CD8-positive, alpha-beta memory T cell (primary cell): ENCODE results near the gene MYH4. TPM values are rescaled to one million over a fixed set of nuclear protein-coding genes. Genes with fewer than 3 reads are reported as not detected.

ENCODE experiments used
- CTCF ChIA-PET: fragments of 350-600 bp; sonication (Branson Sonifier 250); formaldehyde crosslinking; loops from one replicate; lab custom pipeline; 2021; ENCODE audit warnings: antibody characterized with exemption; lab: Charles Lee
- POLR2A ChIA-PET: fragments of 350-600 bp; sonication (Branson Sonifier 250); formaldehyde crosslinking; loops from one replicate; lab custom pipeline; 2021; ENCODE audit warnings: antibody characterized with exemption; lab: Charles Lee
- DNase-seq, 5 donors: peaks; one replicate each; pipeline versions ENCODE4 v3.0.0 to v3.0.0-alpha.2; 2020 to 2022; ENCODE audit warnings: mixed read lengths in 1 of 5
- H3K27ac ChIP-seq: one replicate; pipeline ENCODE4 v1.7.0; 2013; ENCODE audit warnings: low read depth, mild to moderate bottlenecking, low read length, moderate library complexity
- H3K27me3 ChIP-seq: 2 replicates; pipeline ENCODE4 v1.7.0; 2013; ENCODE audit warnings: low read length, mild to moderate bottlenecking; ENCODE audit not compliant: insufficient read depth, poor library complexity, severe bottlenecking
- H3K36me3 ChIP-seq: 2 replicates; pipeline ENCODE4 v1.7.0; 2013; ENCODE audit warnings: mild to moderate bottlenecking, low read length, moderate library complexity; ENCODE audit not compliant: insufficient read depth
- H3K4me1 ChIP-seq: 2 replicates; pipeline ENCODE4 v1.7.0; 2013; ENCODE audit warnings: mild to moderate bottlenecking, low read length, moderate library complexity; ENCODE audit not compliant: insufficient read depth
- H3K4me3 ChIP-seq: 2 replicates; pipeline ENCODE4 v1.7.0; 2013; ENCODE audit warnings: mild to moderate bottlenecking, low read length
- H3K9me3 ChIP-seq: 2 replicates; pipeline ENCODE4 v1.7.0; 2013; ENCODE audit warnings: mild to moderate bottlenecking, low read length
- H3K27ac Mint-ChIP-seq, 8 donors: one replicate each; pipeline ENCODE4 v1.8.0; 2020 to 2021; ENCODE audit warnings: mixed read lengths in 8 of 8, mild to moderate bottlenecking in 6 of 8, inconsistent platforms in 3 of 8, moderate library complexity in 3 of 8
- H3K27me3 Mint-ChIP-seq, 2 donors: one replicate each; pipeline ENCODE4 v1.8.0; 2020 to 2021; ENCODE audit warnings: mixed read lengths in 2 of 2, mild to moderate bottlenecking in 1 of 2, moderate library complexity in 1 of 2
- H3K36me3 Mint-ChIP-seq, 3 donors: one replicate each; pipeline ENCODE4 v1.8.0; 2020 to 2021; ENCODE audit warnings: mixed read lengths in 3 of 3, inconsistent platforms in 1 of 3, mild to moderate bottlenecking in 1 of 3
- H3K4me1 Mint-ChIP-seq, 3 donors: one replicate each; pipeline ENCODE4 v1.8.0; 2020 to 2021; ENCODE audit warnings: mixed read lengths in 3 of 3, inconsistent platforms in 1 of 3, mild to moderate bottlenecking in 1 of 3
- H3K4me3 Mint-ChIP-seq, 7 donors: one replicate each; pipeline ENCODE4 v1.8.0; 2020 to 2021; ENCODE audit warnings: mixed read lengths in 7 of 7, mild to moderate bottlenecking in 6 of 7, moderate library complexity in 4 of 7, inconsistent platforms in 2 of 7
- H3K9me3 Mint-ChIP-seq, 5 donors: one replicate each; pipeline ENCODE4 v1.8.0; 2020 to 2022; ENCODE audit warnings: mixed read lengths in 5 of 5, mild to moderate bottlenecking in 3 of 5, moderate library complexity in 2 of 5, inconsistent platforms in 1 of 5
- polyA plus RNA-seq: library from polyadenylated mRNA; unstranded; fragments of 300-500 nt; fragmentation: Illumina TruSeq; gene quantifications from one replicate; pipeline ENCODE4 v1.2.3, GENCODE V29; 2021
- total RNA-seq, 2 experiments: library from RNA; stranded (reverse); gene quantifications; one replicate each; pipeline ENCODE4 v1.2.3, GENCODE V29; 2021

Gene MYH4
- total and polyA plus RNA-seq, 3 experiments from 2014 or later, result not detected

DNA sequence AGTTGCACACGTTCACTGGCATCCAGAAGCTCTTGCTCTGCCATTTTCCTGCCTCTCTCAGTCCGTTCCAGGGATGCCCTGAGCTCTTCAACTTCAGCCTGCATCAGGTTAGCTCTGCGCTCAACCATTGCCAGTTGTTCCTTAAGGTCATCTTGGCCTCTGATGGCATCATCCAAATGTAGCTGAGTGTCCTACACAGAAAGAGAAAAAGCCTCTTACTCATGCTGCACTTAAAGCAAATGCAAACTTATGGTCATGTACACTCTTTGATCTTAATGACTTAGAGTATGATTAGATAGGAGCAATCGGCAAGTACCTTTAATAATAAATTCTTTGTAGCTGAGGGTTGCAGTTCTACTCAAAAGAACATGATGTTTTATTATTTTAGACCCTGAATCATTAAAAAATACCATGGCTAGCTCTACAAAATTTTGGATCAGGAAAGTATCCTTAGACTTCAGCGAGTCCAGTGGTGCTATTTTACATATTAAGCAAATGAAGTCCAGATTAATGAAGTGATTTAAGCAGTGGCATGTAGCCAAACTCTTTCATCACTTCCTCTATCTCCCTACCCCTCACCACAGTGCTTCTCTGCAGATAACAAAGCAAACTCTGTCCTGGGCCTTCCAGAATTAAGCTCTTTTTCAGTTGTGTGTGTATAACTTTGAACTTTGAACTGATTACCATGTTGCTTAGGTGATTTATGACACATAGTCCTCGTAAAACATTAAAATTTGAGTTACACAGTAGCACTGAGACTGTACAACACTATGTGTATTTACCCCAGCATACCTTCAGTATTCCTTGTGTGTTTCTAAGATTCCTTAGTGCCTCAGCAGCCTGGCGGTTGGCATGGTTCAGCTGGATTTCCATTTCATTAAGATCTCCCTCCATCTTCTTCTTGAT lies 22.1 kb downstream of the MYH4 start:
- no peaks in the 10 kb centered on the region for H3K4me1 Mint-ChIP-seq
- no peaks in the 10 kb centered on the region for H3K27me3 ChIP-seq
- H3K4me3 Mint-ChIP-seq, result no peak overlapping the region
- CTCF ChIA-PET, result no interaction called here
- H3K27ac ChIP-seq, result no peak overlapping the region
- no peaks in the 10 kb centered on the region for H3K36me3 Mint-ChIP-seq
- no peaks in the 10 kb centered on the region for H3K36me3 ChIP-seq
- no peaks in the 10 kb centered on the region for H3K9me3 ChIP-seq
- no peak overlapping the region for H3K4me3 ChIP-seq
- H3K27me3 Mint-ChIP-seq, result peaks cover 1 to 25% of the 10 kb centered on the region in 2 donors
- H3K27ac Mint-ChIP-seq, result no peak overlapping the region
- no peaks in the 10 kb centered on the region for H3K4me1 ChIP-seq
- no peak for DNase-seq
- POLR2A ChIA-PET, result no interaction called here
- H3K9me3 Mint-ChIP-seq, result peaks cover 0 to 3% (median 0%) of the 10 kb centered on the region in 5 donors

DNA sequence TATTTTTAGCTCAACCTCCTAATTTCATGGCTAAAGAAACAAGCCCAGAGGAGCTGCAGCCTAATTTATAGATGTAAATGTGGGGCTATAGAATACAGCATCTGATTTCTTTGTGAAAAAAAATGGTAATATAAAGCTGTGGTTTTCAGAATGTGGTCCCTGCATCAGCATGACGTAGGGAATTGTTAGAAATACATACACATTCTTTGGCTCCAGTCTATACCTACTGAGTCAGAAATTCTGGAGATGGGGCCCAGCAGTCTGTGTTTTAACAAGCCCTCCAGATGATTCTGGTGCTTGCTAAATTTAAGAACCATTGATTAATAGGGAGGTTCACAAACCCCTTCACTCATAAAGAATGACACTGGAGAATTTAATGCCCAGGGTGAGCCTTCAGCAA lies 29.5 kb downstream of the MYH4 start:
- ChIA-PET POLR2A (no interaction called here), CTCF (no interaction called here)
- no peaks in the 10 kb centered on the region for H3K4me1 ChIP-seq
- Mint-ChIP-seq H3K4me1 (no peaks in the 10 kb centered on the region), H3K4me3 (no peak overlapping the region), H3K36me3 (no peaks in the 10 kb centered on the region), H3K27ac (no peak overlapping the region), H3K9me3 (peaks cover 0 to 3% (median 0%) of the 10 kb centered on the region in 5 donors), H3K27me3 (peaks cover 21 to 55% of the 10 kb centered on the region in 2 donors)
- no peak for DNase-seq
- H3K36me3 ChIP-seq, result no peaks in the 10 kb centered on the region
- H3K9me3 ChIP-seq, result no peaks in the 10 kb centered on the region
- no peaks in the 10 kb centered on the region for H3K27me3 ChIP-seq
- H3K27ac ChIP-seq, result no peak overlapping the region
- no peak overlapping the region for H3K4me3 ChIP-seq

DNA sequence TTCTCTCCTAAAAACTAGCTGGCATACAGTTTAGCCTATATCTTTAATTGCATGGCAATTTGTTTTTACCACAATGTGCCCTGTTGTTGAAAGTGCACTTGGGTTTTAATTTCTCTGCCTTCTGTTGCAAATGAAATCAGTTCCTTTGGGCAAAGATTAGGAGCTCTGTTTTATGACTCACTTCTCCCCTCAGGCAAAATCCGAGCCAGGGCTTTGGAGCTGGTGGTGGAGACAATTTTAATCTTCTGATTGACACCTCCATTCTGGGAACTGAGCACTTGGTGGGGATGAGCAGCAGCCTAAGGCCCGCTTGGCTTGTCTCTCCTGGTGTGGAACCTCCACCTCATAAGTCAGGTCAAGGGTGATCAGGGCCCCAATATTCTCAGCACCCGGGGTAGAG lies 34.3 kb downstream of the MYH4 start:
- H3K4me3 ChIP-seq, result no peak overlapping the region
- H3K9me3 ChIP-seq, result no peaks in the 10 kb centered on the region
- DNase-seq, result no peak
- no peaks in the 10 kb centered on the region for H3K4me1 Mint-ChIP-seq
- no peak overlapping the region for H3K4me3 Mint-ChIP-seq
- no peaks in the 10 kb centered on the region for H3K27me3 ChIP-seq
- H3K27me3 Mint-ChIP-seq, result peaks cover 20 to 42% of the 10 kb centered on the region in 2 donors
- no peak overlapping the region for H3K27ac ChIP-seq
- H3K36me3 ChIP-seq, result no peaks in the 10 kb centered on the region
- H3K27ac Mint-ChIP-seq, result no peak overlapping the region
- H3K4me1 ChIP-seq, result no peaks in the 10 kb centered on the region
- H3K36me3 Mint-ChIP-seq, result no peaks in the 10 kb centered on the region
- peaks cover 11 to 22% (median 13%) of the 10 kb centered on the region in 5 donors for H3K9me3 Mint-ChIP-seq
- POLR2A ChIA-PET, result no interaction called here
- CTCF ChIA-PET, result interaction anchor here (1.4 kb wide), 1 partner anchor 11 kb away, joined by 4 read pairs; no protein-coding TSS in a partner anchor

DNA sequence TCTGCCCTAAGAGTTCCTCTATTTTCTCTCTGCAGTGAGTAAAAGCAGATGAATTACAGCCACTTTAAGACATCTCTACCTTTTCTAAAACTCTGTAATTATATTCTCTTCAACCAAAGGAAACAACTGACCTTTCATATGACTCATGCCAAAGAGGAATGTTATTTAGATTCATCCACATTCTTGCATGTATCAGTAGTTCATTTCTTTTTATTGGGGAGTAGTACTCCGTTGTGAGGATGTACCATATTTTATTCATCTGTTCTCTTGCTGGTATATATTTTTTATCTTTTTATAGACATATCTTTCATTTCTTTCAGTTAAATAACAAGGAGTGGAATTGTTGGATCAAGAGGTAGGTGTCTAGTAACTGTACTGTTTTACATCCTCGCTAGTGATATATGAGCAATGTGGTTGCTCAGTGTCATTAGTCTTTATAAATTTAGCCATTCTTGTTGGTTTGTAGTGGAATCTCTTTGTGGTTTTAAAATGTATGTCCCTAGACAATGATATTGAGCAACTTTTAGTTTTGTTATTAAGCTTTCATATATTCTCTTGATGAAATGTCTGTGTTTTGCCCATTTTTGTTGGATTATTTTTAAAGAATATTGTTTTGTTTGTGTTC lies 39.8 kb downstream of the MYH4 start:
- Mint-ChIP-seq H3K4me1 (no peaks in the 10 kb centered on the region), H3K27me3 (peaks cover 0 to 26% of the 10 kb centered on the region in 2 donors), H3K36me3 (no peaks in the 10 kb centered on the region), H3K9me3 (peaks cover 9 to 23% (median 13%) of the 10 kb centered on the region in 5 donors), H3K27ac (no peak overlapping the region), H3K4me3 (no peak overlapping the region)
- Histone ChIP-seq H3K27ac (no peak overlapping the region), H3K27me3 (no peaks in the 10 kb centered on the region), H3K36me3 (no peaks in the 10 kb centered on the region), H3K9me3 (no peaks in the 10 kb centered on the region), H3K4me1 (no peaks in the 10 kb centered on the region), H3K4me3 (no peak overlapping the region)
- POLR2A ChIA-PET, result no interaction called here
- CTCF ChIA-PET, result no interaction called here
- DNase-seq, result no peak

DNA sequence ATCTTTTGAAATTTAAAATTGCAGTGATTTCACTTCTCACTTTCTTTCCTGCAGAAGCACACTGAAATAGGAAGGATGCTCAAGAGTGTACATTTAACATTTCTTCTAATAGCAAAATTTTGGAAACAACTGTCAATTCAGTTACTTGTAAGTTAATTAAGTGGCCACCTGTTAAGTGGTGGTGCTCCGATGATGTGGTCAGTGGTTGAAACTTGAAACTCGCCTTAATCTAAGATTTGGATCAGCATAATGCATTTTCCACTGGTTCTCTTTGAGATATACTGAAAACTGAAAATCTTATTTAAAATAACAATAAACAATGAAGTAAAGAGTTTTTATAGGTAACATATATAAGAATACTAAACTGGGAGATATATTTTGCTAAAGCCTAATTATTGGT lies 40.6 kb downstream of the MYH4 start:
- Mint-ChIP-seq H3K27ac (no peak overlapping the region), H3K27me3 (peaks cover 0 to 22% of the 10 kb centered on the region in 2 donors), H3K4me3 (no peak overlapping the region), H3K9me3 (peaks cover 9 to 19% (median 12%) of the 10 kb centered on the region in 5 donors), H3K4me1 (no peaks in the 10 kb centered on the region), H3K36me3 (no peaks in the 10 kb centered on the region)
- CTCF ChIA-PET, result no interaction called here
- H3K9me3 ChIP-seq, result no peaks in the 10 kb centered on the region
- no peaks in the 10 kb centered on the region for H3K4me1 ChIP-seq
- no peak for DNase-seq
- no peak overlapping the region for H3K4me3 ChIP-seq
- POLR2A ChIA-PET, result no interaction called here
- no peaks in the 10 kb centered on the region for H3K27me3 ChIP-seq
- no peak overlapping the region for H3K27ac ChIP-seq
- no peaks in the 10 kb centered on the region for H3K36me3 ChIP-seq

DNA sequence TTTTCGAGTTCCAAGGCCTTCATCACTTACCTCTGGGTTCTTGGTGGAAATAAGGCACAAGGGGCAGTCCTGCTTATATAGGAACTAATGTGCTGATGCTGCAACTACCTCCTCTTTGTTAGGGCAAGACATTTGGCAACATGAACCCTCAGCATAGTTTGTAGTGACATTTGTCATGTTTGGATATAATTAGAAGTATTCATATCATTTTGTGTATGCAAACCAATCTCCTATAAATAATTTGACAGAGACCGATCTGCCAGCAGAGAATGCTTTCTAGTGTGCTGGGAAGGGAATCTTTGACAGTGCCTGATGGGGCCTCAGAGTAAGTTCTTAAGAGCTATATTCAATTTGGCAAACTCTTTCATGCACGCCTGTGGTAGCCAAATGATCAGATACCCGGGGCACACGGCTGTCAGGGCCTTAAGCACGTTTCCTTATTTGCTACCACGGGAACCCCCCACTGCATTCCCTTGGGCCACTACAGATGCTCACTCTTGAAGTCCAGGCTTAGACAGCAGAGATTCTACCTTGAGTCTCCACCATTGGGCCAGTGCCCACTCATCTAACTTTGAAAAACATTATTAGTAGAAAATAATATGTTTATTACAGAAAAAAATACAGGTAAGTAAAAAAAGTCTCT lies 47.3 kb downstream of the MYH4 start, which contains the start of gene MYH8:
MYH8 (minus strand) TSS at position 51 of the 643 bp plus-strand sequence. CDS start 1,723 bp downstream, outside the sequence.
- ChIA-PET POLR2A (no interaction called here), CTCF (no interaction called here)
- DNase-seq, result no peak
- Mint-ChIP-seq H3K27ac (no peak within 1 kb of the TSS), H3K4me1 (no peaks in the 10 kb centered on the region), H3K9me3 (no peaks in the 10 kb centered on the region), H3K36me3 (no peaks in the 10 kb centered on the region), H3K4me3 (no peak within 1 kb of the TSS), H3K27me3 (peaks cover 0 to 4% of the 10 kb centered on the region in 2 donors)
- H3K4me1 ChIP-seq, result no peaks in the 10 kb centered on the region
- H3K4me3 ChIP-seq, result no peak within 1 kb of the TSS
- no peak within 1 kb of the TSS for H3K27ac ChIP-seq
- no peaks in the 10 kb centered on the region for H3K27me3 ChIP-seq
- no peaks in the 10 kb centered on the region for H3K36me3 ChIP-seq
- no peaks in the 10 kb centered on the region for H3K9me3 ChIP-seq

DNA sequence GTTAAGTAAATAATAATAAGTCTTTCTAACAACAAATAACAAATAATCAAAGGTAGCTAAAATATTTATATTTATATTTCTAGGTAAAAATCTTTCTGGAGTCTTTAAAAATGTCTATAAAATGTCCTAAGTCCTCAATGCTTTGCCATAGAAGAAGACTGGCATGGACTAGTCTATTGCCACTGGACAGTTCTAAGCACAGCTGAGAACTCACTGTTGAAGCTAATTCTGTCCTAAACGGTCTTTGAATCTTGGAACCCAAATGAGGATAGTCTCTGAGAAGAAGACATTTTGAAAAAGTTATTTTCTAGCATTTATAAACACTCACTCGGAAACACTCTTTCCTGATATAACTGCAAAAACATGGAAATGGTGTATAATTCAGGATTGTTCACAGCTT lies 48.1 kb downstream of the MYH4 start:
- no peaks in the 10 kb centered on the region for H3K9me3 Mint-ChIP-seq
- Histone ChIP-seq H3K4me1 (no peaks in the 10 kb centered on the region), H3K27ac (no peak overlapping the region), H3K4me3 (no peak overlapping the region), H3K36me3 (no peaks in the 10 kb centered on the region), H3K27me3 (no peaks in the 10 kb centered on the region), H3K9me3 (no peaks in the 10 kb centered on the region)
- no peaks in the 10 kb centered on the region for H3K4me1 Mint-ChIP-seq
- POLR2A ChIA-PET, result no interaction called here
- no peaks in the 10 kb centered on the region for H3K36me3 Mint-ChIP-seq
- no peak for DNase-seq
- H3K4me3 Mint-ChIP-seq, result no peak overlapping the region
- no peak overlapping the region for H3K27ac Mint-ChIP-seq
- H3K27me3 Mint-ChIP-seq, result peaks cover 0 to 4% of the 10 kb centered on the region in 2 donors
- CTCF ChIA-PET, result no interaction called here

DNA sequence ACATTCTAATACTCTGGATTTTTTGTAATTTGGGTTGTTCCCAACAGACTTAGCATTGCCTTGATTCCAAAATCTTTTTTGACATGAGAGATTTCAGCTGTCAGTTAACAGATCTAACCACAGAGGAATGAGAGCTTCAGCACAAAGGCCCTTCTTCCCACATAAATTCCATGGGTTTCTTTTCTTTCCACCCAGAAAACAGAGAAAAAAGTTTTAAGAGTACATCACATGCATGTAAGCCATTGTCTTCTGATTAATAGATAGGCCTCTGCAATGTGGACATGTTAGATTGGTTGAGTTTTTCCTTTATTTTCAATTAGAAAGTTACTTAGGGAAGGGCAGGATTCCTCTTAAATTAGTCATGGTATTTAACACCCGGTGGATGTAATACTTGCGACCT lies 48.5 kb downstream of the MYH4 start:
- no peak overlapping the region for H3K27ac ChIP-seq
- Mint-ChIP-seq H3K4me3 (no peak overlapping the region), H3K36me3 (no peaks in the 10 kb centered on the region), H3K27me3 (peaks cover 0 to 4% of the 10 kb centered on the region in 2 donors), H3K9me3 (peaks cover 0 to 1% (median 0%) of the 10 kb centered on the region in 5 donors), H3K27ac (no peak overlapping the region), H3K4me1 (no peaks in the 10 kb centered on the region)
- H3K27me3 ChIP-seq, result no peaks in the 10 kb centered on the region
- CTCF ChIA-PET, result no interaction called here
- POLR2A ChIA-PET, result no interaction called here
- no peaks in the 10 kb centered on the region for H3K9me3 ChIP-seq
- H3K4me3 ChIP-seq, result no peak overlapping the region
- no peaks in the 10 kb centered on the region for H3K36me3 ChIP-seq
- no peaks in the 10 kb centered on the region for H3K4me1 ChIP-seq
- no peak for DNase-seq
